GM21723 (cell line): ENCODE results near the gene SMIM14.
"Not testable (repeated sequence)": the region's sequence is repeated elsewhere in the genome, so short reads cannot be mapped to it uniquely, and the experiment has no call there.

Source experiments
- ATAC-seq: cut with Tn5 transposase; IDR thresholded peaks from one replicate; pipeline ENCODE4 v1.9.1; 2021; ENCODE audit warnings: mild to moderate bottlenecking, moderate library complexity; ENCODE audit not compliant: unreplicated experiment

The SMIM14 gene

DNA sequence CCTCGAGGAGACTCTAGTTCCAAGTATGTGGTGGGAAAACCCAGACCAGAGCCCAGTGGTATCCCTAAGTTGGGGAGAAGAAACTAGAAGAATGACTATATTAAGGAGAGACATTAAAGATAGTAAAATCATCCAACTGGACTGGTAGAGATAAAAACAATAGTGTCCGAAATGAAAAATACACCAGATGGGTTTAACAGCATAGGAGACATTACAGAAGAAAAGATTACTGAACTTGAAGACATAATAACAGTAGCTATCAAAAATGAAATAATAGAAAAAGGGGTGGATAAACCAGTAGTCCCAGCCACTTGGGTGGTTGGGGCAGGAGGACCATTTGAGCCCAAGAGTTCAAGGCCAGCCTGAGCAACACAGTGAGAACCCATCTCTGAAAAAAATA lies 31.9 kb downstream of the SMIM14 start:
- ATAC-seq = no peak

DNA sequence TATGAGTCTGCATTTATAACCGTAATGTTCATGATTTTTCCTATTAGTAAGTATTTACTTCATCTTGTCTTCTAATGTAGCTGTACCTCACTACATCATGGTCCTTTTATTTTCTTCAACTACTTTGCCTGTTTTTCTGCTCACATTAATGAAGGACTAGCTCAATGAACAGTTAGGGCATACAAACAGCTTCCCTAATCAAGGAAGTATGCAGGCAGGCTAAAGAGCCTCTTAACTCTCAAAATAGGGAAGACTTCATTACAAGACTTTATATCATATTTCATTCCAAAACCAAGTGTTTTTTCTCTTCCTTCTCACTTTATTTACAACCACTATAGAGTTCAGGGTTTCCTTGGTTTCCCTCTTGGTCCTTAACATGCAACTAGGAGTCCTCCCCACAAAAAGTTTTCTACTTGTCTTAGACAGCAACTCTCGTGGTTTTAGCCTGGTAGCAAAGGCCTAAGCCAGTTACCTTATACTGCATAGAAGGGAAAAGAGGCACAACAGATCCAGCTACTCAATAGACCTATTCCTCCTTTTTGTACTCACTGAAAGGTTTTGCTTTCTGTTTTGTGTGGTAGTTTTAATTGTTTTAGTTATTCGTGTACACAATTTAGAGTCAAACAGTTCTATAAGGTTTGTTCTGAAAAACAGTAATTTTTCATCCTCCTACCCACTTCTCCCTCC lies 40.8 kb downstream of the SMIM14 start:
- no peak for ATAC-seq

DNA sequence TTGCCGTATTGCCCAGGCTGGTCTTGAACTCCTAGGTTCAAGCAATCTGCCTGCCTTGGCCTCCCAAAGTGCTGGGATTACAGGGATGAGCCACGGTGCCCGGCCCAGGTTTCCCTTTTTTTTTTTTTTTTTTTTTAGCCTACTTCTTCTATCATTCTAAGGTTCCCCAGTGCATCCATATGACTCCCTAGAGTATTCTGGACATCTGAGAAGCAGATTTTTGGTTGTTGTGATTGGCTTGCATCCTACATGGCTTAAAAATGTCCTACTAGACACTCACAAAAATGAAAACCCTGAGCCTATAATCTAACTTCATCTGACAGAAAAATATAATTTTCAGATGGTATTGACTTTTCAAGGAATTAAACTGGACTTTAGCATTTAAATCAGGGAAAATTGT lies 41.7 kb downstream of the SMIM14 start:
- ATAC-seq = no peak

DNA sequence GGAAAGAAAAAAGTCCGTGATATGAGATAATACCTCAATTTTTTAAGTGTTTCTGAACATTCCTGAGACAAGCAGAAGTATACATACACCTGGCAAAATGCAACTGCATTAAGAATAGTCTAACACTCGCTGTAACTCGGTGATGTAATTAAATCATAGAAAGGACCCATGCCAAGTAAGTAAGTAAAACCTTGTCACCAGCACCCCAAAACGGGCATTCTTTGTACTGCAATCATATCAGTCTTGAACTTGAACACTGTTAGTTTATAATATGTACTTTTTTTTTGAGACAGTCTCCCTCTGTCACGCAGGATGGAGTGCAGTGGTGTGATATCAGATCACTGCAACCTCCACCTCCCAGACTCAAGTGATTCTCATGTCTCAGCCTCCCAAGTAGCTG lies 47.4 kb downstream of the SMIM14 start:
- ATAC-seq = no peak

DNA sequence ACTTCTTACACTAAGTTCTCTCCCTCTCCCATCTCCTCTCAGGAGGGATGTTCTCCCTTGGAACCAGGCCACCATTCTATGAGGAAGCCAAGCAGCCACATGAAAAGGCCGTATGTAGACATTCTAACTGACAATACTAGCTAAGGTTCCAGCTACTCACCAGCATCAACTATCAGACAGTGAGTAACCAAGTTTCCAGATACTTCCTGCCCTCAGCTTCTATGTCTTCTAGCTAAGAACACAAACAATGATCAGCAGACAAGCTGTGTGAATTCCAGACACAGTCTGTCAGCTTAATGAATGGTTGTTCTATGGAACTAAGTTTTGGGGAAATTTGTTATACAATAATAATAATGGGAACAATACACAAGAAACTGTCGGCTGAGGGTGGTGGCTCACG lies 50.8 kb downstream of the SMIM14 start:
- ATAC-seq = no peak

DNA sequence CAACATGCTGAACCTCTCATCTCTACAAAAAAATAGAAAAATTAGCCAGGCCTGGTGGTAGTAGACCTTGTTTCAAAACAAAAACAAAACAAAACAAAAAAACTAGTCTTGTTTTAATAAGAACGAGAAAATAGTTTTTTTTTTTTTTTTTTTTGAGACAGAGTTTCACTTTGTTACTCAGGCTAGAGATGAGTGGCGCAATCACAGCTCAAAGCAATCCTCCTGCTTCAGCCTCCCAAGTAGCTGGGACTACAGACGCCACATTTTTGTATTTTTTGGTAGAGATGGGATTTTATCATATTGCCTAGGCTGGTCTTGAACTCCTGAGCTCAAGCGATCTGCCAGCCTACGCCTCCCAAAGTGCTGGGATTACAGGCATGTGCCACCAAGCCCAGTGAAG lies 63.7 kb downstream of the SMIM14 start:
- ATAC-seq = no peak

DNA sequence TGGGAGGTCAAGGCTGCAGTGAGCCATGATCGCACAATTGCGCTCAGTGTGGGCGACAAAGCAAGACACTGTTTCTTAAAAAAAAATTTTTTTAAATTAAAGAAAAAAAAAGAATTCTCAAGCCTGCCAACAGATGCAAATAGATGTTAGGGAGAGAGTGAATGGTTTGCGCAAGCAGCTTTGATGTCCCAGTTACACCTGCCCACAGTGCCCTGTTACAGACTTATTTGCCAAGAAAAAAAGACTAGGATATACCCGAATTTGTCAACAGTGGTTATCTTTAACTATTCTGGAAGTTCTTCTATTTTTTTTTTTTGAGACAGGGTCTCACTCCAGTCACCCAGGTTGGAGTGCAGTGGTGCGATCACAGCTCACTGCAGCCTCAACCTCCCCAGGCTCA lies 67.2 kb downstream of the SMIM14 start:
- no peak for ATAC-seq

DNA sequence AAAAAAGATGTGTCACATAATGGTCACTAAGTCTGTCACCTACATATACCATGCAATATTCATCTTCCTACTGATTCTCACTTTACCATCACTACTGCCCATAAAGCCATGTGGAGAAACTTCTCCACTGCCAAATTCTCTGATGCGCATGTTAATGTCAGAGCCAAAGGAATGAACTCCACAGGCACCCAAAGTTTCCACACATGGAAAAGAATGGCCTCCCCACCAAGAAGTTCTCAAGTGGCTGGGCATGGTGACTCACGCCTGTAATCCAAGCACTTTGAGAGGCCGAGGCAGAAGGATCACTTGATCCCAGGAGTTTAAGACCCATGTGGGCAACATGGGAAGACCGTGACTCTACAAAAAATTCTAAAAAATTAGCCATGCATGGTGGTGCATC lies 67.6 kb downstream of the SMIM14 start:
- no peak for ATAC-seq

DNA sequence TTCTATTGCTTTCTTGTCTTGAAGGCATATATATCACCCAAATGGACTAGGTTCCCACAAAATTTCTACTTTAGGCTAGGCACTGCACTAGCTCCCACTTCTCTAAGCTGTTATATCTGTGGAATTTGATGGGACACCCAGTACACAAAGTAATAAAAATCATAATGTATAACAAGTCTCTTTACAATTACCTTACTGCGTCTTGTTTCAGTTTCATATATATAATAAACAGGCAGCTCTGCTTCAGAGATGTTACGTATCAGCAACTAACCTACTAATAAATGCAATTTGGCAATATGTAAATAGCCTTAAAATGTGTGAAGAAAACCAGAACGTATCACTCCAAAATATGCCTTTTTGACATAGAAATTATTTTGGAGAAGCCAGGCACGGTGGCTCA lies 69.5 kb downstream of the SMIM14 start:
- no peak for ATAC-seq

DNA sequence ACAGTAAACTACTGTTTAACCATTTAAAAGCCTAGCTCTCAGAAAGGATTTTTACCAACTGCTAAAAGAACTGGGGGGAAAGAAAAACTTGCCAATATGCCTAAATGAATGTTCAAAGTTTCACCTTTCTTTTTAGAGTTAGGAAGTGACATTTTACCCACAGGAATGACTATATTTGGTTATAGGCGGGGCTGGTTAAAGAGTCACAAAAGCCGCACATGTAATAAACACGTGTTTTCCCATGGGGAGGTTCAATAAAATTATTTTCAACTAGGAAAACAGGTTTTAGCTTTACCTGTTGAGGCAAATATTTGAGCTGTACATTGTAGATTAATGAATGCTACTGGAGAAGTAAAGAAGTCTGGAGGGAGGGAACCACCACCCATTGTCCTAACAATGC lies 69.9 kb downstream of the SMIM14 start:
- ATAC-seq = peak; percentile 55

DNA sequence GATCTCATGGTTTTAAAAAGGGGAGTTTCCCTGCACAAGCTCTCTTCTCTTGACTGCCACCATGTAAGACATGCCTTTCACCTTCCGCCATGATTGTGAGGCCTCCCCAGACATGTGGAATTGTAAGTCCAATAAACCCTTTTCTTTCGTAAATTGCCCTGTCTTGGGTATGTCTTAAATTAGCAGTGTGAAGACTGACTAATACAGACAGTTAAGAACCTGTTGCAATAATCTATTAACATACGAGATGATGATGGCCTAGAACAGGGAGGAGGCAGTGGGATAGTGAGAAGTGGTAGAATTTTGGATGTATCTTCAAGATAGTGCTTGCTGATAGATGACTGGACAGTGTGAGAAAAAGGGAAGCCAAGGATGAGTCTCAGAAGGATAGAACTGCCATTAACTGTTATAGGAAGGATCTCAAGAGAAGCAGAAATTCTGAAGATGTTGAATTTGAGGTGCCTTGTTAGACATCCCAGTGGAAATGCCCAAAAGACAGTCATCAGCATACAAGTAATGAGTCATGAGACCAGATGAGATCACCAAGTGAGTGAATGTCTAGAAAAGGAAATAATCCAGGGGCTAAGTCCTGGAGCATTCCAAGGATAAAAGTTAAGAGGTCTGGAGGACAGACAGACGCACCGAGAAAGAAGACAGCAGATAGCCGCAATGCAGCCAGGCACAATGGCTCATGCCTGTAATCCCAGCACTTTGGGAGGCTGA lies 72.6 kb downstream of the SMIM14 start:
- no peak for ATAC-seq

DNA sequence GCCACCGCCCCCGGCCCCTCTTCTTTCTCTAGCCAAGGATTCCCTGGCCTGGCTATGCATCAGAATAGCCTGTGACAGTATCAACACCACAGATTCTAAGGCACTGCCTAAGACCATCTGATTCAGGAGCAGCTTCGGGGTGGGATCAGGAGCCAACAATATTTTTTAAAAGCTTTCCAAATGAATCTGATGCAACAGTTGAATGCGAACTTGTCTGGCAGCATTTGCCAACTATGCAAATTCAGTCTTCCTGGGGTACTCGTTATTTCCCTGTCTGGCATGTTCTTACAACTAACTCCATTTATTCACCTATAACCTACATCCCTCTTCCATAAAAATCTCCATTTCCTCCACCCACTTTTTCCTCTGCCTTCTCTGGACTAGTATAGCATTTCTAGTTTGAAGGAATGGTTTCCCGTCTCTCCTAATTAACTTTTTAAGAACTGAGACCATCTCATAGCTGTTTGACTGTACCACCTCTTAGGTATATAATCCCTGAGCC lies 75.3 kb downstream of the SMIM14 start:
- ATAC-seq = no peak

DNA sequence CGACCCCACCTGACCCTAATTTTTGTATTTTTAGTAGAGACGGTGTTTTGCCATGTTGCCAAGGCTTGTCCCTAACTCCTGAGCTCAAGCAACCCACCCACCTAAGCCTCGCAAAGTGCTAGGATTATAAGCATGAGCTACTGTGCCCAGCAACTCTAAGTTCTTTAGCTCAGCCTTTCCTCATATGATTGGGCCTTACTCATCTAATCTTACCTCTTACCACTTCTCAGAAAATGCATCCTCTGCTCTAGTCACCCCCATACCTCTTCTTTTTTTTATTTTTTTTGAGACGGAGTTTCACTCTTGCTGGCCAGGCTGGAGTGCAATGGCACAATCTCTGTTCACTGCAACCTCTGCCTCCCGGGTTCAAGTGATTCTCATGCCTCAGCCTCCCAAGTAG lies 75.9 kb downstream of the SMIM14 start:
- no peak for ATAC-seq

DNA sequence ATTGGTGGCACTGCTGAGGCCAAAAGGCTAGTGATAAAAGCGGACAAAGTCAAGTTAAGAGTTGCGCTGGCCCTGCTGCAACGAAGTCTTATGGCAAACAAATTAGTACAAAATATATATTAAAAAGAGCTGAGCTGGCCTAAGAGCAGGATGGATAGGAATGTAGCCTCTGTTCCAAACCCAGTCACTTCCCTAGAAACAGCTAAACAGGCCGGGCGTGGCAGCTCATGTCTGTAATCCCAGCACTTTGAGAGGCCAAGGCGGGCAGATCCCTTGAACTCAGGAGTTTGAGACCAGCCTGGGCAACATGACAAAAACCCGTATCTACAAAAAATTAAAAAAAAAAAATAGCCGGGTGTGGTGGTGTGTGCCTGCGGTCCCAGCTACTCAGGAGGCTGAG lies 79.0 kb downstream of the SMIM14 start:
- ATAC-seq = no peak

DNA sequence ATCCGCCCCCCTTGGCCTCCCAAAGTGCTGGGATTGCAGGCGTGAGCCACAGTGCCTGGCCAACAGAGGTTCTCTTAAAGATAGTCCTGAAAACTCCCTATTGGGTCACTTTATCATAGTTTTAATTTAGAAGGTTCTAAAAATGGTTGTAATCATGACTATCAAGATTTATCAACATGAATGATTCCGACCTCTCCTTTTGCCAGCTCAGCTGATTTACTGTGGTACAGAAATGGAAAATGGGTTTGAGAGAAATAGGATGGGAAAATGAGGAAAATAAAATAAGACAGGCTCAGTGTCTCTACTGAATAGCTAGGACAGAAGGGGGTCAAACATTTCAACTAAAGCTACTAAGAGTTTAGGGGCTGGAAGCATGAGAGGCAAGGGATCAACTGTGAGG lies 83.2 kb downstream of the SMIM14 start:
- no peak for ATAC-seq

DNA sequence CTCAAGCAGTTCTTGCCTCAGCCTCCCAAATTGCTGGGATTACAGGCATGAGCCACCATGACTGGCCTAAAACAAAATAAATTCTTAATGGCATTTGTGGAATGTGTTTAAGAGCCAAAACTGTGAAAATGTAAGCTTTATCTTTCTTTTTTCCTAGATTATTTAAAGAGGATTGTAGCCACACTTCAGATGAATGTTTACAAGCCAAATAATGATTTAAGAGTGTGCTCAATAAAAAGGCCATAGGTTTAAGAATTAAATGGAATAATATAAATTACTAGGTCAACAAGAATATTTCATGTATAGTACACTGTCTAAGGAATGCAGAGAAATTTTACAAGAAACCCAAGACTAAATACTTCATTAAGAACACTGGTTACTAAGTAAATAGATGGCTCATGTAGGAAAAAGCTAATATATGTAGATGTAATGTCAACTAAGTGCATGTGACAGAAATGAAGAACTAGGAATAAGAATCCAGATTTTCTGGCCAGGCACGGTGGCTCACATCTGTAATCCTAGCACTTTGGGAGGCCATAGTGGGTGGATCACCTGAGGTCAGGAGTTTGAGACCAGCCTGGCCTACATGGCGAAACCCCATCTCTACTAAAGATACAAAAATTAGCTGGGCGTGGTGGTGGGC lies 90.1 kb downstream of the SMIM14 start:
- no peak for ATAC-seq

DNA sequence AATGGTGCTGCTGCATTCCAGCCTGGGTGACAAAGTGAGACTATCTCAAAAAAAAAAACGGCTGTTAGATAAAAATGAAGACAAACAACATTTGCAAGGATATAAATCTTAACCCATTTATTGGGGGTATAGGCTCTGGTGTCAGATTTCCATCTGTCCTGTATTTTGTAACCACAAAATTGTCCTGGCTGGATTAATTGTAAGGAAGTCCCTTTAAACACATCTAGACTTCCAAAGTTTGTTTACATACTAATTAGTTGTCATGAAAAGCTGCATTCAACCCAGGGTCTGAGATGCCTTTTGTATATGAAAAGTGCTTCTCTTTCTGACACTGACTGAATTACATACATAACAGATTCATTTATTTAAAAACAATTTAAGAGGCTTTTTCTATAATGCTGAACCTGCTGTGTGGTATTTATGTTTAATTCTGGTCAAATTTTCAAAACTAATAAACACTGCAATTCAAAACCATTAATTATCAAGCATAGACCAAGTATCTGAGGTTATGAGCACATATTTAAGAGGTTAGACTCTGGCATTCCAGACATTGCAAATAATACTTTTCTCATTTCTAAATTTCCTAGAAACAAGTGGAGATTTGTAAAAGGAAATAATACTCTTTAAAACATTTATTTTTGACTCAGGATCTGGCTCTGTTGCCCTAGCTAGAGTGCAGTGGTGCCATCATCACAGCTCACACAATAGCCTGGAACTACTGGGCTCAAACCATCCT lies 93.9 kb downstream of the SMIM14 start:
- ATAC-seq = no peak

DNA sequence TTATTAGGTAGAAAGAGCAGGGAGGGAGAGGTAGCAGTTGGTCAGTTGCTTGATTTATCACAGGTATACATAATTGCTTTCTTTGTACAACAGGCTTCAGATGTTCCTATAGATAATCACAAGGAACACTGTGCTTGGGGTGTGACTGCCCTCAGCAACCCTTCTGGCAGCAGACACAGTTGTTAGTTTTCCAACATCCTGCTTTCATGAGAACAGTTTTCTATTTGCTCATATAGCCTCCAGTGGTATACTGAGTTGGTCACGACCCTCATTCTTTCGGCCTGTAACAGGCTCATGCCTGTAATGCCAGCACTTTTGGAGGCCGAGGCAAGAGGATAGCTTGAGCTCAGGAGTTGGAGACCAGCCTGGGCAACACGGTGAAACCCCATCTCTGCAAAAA lies 94.6 kb downstream of the SMIM14 start:
- not testable (repeated sequence) for ATAC-seq

DNA sequence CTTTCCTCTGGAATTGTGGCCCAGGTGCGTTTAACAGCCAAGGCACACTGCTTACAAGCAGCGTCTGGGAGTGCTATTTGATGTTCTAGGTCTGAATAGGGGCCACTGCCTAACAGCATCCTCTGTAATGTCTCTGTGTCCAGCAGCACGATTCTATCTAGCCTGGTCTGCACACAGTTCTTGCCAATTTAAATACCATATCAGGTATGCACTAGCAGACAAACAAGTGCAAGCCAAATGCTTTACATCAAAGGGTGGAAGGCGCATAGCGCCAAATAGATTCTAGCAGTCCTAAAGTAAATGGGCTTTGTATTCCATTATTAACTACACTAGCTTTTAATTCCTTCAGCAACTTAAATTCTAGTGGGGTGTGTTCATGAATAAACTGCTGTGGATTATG lies 95.6 kb downstream of the SMIM14 start:
- ATAC-seq = no peak

DNA sequence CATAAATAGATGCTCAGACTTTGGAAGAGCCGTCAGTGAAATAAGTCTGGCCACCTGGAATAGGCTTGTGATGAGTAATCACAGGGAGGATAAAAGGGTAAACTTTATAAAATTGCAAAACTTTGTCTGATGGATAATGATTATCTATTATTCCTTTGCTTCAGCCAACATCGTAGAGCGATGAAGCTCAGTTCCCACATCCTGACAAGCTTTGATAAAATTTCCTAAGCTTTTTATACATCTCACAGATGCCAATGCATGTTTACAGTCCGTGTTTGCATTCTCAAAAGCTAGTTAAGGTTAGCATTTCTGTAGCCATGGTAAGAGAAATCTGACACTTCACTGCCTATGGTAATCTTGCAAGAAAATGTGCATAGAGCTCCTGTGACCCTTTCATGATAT lies 96.1 kb downstream of the SMIM14 start:
- ATAC-seq = no peak

DNA sequence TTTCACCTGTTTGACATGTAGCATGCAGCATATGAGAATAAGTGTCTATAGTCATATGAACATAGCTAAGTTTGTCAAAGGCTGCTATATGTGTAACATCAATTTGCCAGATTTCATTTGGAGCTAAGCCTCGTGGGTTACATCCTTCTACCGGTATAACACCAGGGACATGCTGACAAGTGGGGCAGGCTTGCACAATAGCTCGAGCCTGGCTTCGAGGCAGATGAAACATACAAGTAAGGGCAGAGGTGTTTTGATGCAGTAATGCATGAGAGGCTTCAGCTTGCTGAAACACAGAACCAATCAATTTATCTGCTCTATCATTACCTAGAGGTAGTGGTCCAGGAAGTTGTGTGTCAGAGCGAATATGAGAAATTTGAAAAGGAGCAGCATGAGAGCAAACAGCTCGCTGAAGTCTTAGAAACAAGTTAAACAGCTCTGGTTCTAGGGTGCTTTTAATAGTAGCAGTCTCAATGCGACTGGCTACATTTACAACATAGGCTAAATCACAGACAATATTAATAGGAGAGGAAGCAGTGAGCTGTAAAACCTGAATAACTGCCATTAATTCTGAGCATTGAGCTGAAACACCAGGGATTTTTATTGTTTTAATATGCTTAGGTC lies 96.6 kb downstream of the SMIM14 start:
- ATAC-seq = no peak
